Stimulated activated CD4-positive, alpha-beta T cell treated with anti-CD3 and anti-CD28 coated beads, Interleukin-1b, Interleukin-23, amount 100 ng/mL, for 24 hours (primary cell): ENCODE measurements around the gene GALNT9.

ENCODE experiments used
- DNase-seq, 4 experiments: peaks; one replicate each; pipeline ENCODE4 v3.0.0-alpha.2; 2020; ENCODE audit warnings: low read depth in 4 of 4, low spot score in 1 of 4

The GALNT9 gene

GRCh38 chr12:132217800-132218526 is 111.4 kb downstream of the GALNT9 start:
- no peak for DNase-seq

GRCh38 chr12:132217371-132217770 is 112.0 kb downstream of the GALNT9 start:
- no peak for DNase-seq

- no peak for DNase-seq
Observed at GRCh38 chr12:132216354-132216987, 112.9 kb downstream of the GALNT9 start.

GRCh38 chr12:132215299-132215989 is 113.9 kb downstream of the GALNT9 start:
- no peak for DNase-seq

- no peak for DNase-seq
Observed at GRCh38 chr12:132214891-132215290, 114.5 kb downstream of the GALNT9 start.

GRCh38 chr12:132214161-132214476 is 115.3 kb downstream of the GALNT9 start:
- no peak for DNase-seq

GRCh38 chr12:132213359-132214160 is 115.8 kb downstream of the GALNT9 start:
- no peak for DNase-seq

- DNase-seq, result no peak
Observed at GRCh38 chr12:132211816-132212215, 117.6 kb downstream of the GALNT9 start.

GRCh38 chr12:132211326-132211725 is 118.1 kb downstream of the GALNT9 start:
- no peak for DNase-seq

GRCh38 chr12:132210223-132211055 is 119.0 kb downstream of the GALNT9 start:
- DNase-seq, result no peak

GRCh38 chr12:132209619-132210222 is 119.7 kb downstream of the GALNT9 start:
- no peak for DNase-seq

- no peak for DNase-seq
Observed at GRCh38 chr12:132208153-132208823, 121.1 kb downstream of the GALNT9 start.

GRCh38 chr12:132207083-132207775 is 122.2 kb downstream of the GALNT9 start:
- no peak for DNase-seq

- no peak for DNase-seq
Observed at GRCh38 chr12:132206046-132206434, 123.3 kb downstream of the GALNT9 start.

GRCh38 chr12:132205271-132206045 is 123.9 kb downstream of the GALNT9 start:
- no peak for DNase-seq

- no peak for DNase-seq
Observed at GRCh38 chr12:132204793-132205270, 124.6 kb downstream of the GALNT9 start.

- no peak for DNase-seq
Observed at GRCh38 chr12:132204063-132204792, 125.2 kb downstream of the GALNT9 start.
